Suprapubic skin (tissue), 4 donors: Measurements from ENCODE around the gene GRK5. TPM values are rescaled to one million over a fixed set of nuclear protein-coding genes. Genes with fewer than 3 reads are reported as not detected.

Source experiments
- DNase-seq, 2 donors: peaks; one replicate each; pipeline ENCODE4 v3.0.0-alpha.2; 2019; ENCODE audit warnings: low spot score in 2 of 2
- H3K27ac ChIP-seq: fragments of 200-600 bp; sonication (generic); one replicate; pipeline ENCODE4 v1.5.1; 2019
- H3K27me3 ChIP-seq: fragments of 200-600 bp; sonication (generic); one replicate; pipeline ENCODE4 v1.5.1; 2019
- H3K36me3 ChIP-seq: fragments of 200-600 bp; sonication (generic); one replicate; pipeline ENCODE4 v1.5.1; 2019
- H3K4me1 ChIP-seq: fragments of 200-600 bp; sonication (generic); one replicate; pipeline ENCODE4 v1.5.1; 2019
- H3K4me3 ChIP-seq: fragments of 200-600 bp; sonication (generic); one replicate; pipeline ENCODE4 v1.5.1; 2019; ENCODE audit warnings: mild to moderate bottlenecking
- H3K9me3 ChIP-seq: fragments of 200-600 bp; sonication (generic); one replicate; pipeline ENCODE4 v1.5.1; 2019
- CTCF ChIP-seq, 2 donors: fragments of 200-600 bp in 1 of 2; fragments of 450-650 bp in 1 of 2; sonication (generic) in 1 of 2; IDR thresholded peaks; one replicate each; pipeline ENCODE4 v1.5.1; 2016 to 2019; ENCODE audit warnings: antibody characterized with exemption in 2 of 2, mild to moderate bottlenecking in 1 of 2, moderate library complexity in 1 of 2
- EP300 ChIP-seq: sonication (generic); formaldehyde crosslinking; IDR thresholded peaks from one replicate; pipeline ENCODE4 v1.6.1; 2017; ENCODE audit warnings: antibody characterized with exemption
- POLR2A ChIP-seq, 2 donors: fragments of 450-650 bp; IDR thresholded peaks; one replicate each; pipeline ENCODE4 v1.6.1; 2017; ENCODE audit warnings: antibody characterized with exemption in 2 of 2, mild to moderate bottlenecking in 2 of 2, moderate library complexity in 2 of 2
- POLR2AphosphoS5 ChIP-seq, 3 donors: sonication (generic); formaldehyde crosslinking; IDR thresholded peaks; one replicate each; pipeline ENCODE4 v1.6.1; 2017; ENCODE audit warnings: antibody characterized with exemption in 3 of 3
- WGBS: methylation state at CpG from one replicate; pipeline ENCODE4 v1.1.5; 2018; 5-methylcytosine and 5-hydroxymethylcytosine counted together
- total RNA-seq, 4 donors: library from RNA; depleted of rRNA; stranded (reverse); fragments of >200 nt; gene quantifications; one replicate each; pipeline ENCODE4 v1.1.0, GENCODE V29; 2016

GRK5 gene
- total RNA-seq, 4 donors from 2014 or later = 4.8 to 9.0 (median 6.7) TPM

GRCh38 chr10:119349937-119350501 lies 142.6 kb downstream of the GRK5 start:
- H3K36me3 ChIP-seq = no peaks in the 10 kb centered on the region
- no peak overlapping the region for H3K27ac ChIP-seq
- peaks cover 27% of the 10 kb centered on the region for H3K4me1 ChIP-seq
- WGBS = 73% methylated on average over 7 of the region's 9 CpGs
- TF ChIP-seq POLR2AphosphoS5 (IDR thresholded peaks at IDR 0.05) (no peak), EP300 (no peak), CTCF (IDR thresholded peaks at IDR 0.05) (no peak), POLR2A (IDR thresholded peaks at IDR 0.05) (no peak)
- no peaks in the 10 kb centered on the region for H3K27me3 ChIP-seq
- DNase-seq = no peak
- no peaks in the 10 kb centered on the region for H3K9me3 ChIP-seq
- H3K4me3 ChIP-seq = no peak overlapping the region

- Histone ChIP-seq H3K9me3 (no peaks in the 10 kb centered on the region), H3K4me3 (no peak overlapping the region), H3K36me3 (no peaks in the 10 kb centered on the region), H3K4me1 (peaks cover 27% of the 10 kb centered on the region), H3K27ac (peak overlapping the region; percentile 10), H3K27me3 (no peaks in the 10 kb centered on the region)
- WGBS = 75% methylated on average over 7 of the region's 8 CpGs
- no peak for TF ChIP-seq POLR2A (IDR thresholded peaks at IDR 0.05)
- TF ChIP-seq CTCF (IDR thresholded peaks at IDR 0.05) = no peak
- peak in 2 of 3 donors; percentile 9 to 58 for TF ChIP-seq POLR2AphosphoS5 (IDR thresholded peaks at IDR 0.05)
- TF ChIP-seq EP300 = no peak
- no peak for DNase-seq
Observed at GRCh38 chr10:119350502-119351097, 143.2 kb downstream of the GRK5 start.

- Histone ChIP-seq H3K36me3 (no peaks in the 10 kb centered on the region), H3K27me3 (no peaks in the 10 kb centered on the region), H3K4me3 (no peak overlapping the region), H3K9me3 (no peaks in the 10 kb centered on the region), H3K27ac (peak overlapping the region; percentile 10), H3K4me1 (peaks cover 27% of the 10 kb centered on the region)
- DNase-seq = no peak
- no peak for TF ChIP-seq CTCF (IDR thresholded peaks at IDR 0.05)
- TF ChIP-seq EP300 = no peak
- TF ChIP-seq POLR2AphosphoS5 (IDR thresholded peaks at IDR 0.05) = no peak
- 84% methylated on average over 4 of the region's 4 CpGs for WGBS
Observed at GRCh38 chr10:119351189-119351588, 143.8 kb downstream of the GRK5 start.

GRCh38 chr10:119352042-119352441 lies 144.7 kb downstream of the GRK5 start:
- H3K9me3 ChIP-seq = no peaks in the 10 kb centered on the region
- H3K4me3 ChIP-seq = no peak overlapping the region
- DNase-seq = no peak
- TF ChIP-seq POLR2AphosphoS5 (IDR thresholded peaks at IDR 0.05) = no peak
- no peak for TF ChIP-seq POLR2A (IDR thresholded peaks at IDR 0.05)
- no peak for TF ChIP-seq EP300
- TF ChIP-seq CTCF (IDR thresholded peaks at IDR 0.05) = no peak
- WGBS = 100% methylated on average over 2 of the region's 2 CpGs
- peaks cover 27% of the 10 kb centered on the region for H3K4me1 ChIP-seq
- no peaks in the 10 kb centered on the region for H3K36me3 ChIP-seq
- H3K27me3 ChIP-seq = no peaks in the 10 kb centered on the region
- no peak overlapping the region for H3K27ac ChIP-seq

- no peak for DNase-seq
Observed at GRCh38 chr10:119352807-119353206, 145.4 kb downstream of the GRK5 start.

More at GRCh38 chr10:119352807-119353206, 145.4 kb downstream of the GRK5 start:
- Histone ChIP-seq H3K36me3 (no peaks in the 10 kb centered on the region), H3K9me3 (no peaks in the 10 kb centered on the region), H3K27me3 (no peaks in the 10 kb centered on the region), H3K4me1 (peaks cover 27% of the 10 kb centered on the region), H3K4me3 (no peak overlapping the region), H3K27ac (no peak overlapping the region)
- 87% methylated on average over 6 of the region's 6 CpGs for WGBS
- TF ChIP-seq CTCF (IDR thresholded peaks at IDR 0.05) (no peak), POLR2AphosphoS5 (IDR thresholded peaks at IDR 0.05) (no peak), EP300 (no peak), POLR2A (IDR thresholded peaks at IDR 0.05) (no peak)
